Measurements from ENCODE around the gene NADK. TPM values are rescaled to one million over a fixed set of nuclear protein-coding genes. Genes with fewer than 3 reads are reported as not detected.
"Not testable (repeated sequence)": the region's sequence is repeated elsewhere in the genome, so short reads cannot be mapped to it uniquely, and the experiment has no call there.

The NADK gene
- total RNA-seq, 6 experiments from 2014 or later: 80.3 to 143 (median 100) TPM

DNA sequence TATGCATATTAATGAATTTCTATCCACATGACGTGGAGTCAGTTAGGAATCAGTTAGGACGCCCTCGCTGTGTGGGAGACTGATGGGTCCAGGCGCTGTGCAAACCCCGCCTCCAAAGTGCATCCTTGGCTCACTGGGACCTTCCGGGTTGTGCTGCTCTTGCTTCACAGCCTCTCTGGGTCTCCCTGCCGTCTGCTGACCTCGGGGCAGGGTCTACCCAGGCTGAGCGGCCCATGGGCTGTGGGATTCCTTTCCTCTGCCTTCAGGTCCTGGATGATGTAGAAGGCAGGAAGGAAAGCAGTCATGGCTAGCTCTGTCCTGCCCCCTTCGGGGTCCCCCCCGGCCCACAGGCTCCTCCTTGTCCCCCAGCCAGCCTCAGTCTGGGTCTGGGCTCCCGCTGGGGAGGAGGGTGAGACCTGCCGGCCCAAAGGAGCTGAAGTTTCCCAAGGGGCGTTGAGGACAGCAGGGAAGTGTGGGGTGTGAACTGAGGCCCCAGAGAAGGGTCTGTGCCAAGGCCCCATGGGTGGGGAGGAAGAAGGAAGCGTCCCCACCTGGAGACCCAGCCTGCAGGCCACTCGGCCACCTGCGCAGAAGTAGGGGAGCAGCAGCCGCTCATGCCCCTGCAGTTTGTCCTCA is 29.5 kb downstream of the NADK start:
- no peak overlapping the region for H3K27ac ChIP-seq

DNA sequence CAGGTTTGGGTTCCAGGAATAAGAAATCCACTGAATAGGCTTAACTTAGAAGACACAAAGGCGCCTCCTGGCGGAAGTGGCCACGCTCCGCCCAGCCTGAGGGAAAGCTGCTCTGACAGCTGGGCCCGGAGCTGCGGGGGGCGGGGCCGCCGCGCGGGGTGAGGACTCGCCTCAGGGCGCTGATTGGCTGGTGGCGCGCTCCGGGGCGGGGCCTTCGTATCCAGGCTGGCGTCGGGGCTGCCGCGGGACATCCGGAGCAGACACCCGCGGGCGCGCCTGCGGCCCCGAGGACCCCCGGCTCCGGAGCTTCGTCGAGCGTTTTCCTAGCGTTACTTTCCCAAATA is 31.7 kb downstream of the NADK start:
- H3K9me3 ChIP-seq; H3K36me3 ChIP-seq; intact Hi-C loops (cut with DNase I); DNase-seq; H3K4me3 ChIP-seq; H3K27me3 ChIP-seq; H3K4me1 ChIP-seq: not testable (repeated sequence)
- H3K27ac ChIP-seq: peak overlapping the region in 2 of 3 donors; percentile 71 to 82
- WGBS (ENCODE audit: insufficient coverage, low coverage, low lambda C conversion rate, missing lambda C conversion rate): no CpG with 5 or more reads among the region's 35 CpGs
- peak; percentile 88 to 96 (median 92) for ATAC-seq

More for the DNA sequence above, 29.5 kb downstream of the NADK start:
- H3K9me3 ChIP-seq: no peaks in the 10 kb centered on the region
- intact Hi-C loops (cut with DNase I): no loop called here
- H3K4me3 ChIP-seq: no peak overlapping the region
- H3K27me3 ChIP-seq: no peaks in the 10 kb centered on the region
- TF ChIP-seq POLR2A (IDR thresholded peaks at IDR 0.05): no peak
- TF ChIP-seq, protein P1, sequence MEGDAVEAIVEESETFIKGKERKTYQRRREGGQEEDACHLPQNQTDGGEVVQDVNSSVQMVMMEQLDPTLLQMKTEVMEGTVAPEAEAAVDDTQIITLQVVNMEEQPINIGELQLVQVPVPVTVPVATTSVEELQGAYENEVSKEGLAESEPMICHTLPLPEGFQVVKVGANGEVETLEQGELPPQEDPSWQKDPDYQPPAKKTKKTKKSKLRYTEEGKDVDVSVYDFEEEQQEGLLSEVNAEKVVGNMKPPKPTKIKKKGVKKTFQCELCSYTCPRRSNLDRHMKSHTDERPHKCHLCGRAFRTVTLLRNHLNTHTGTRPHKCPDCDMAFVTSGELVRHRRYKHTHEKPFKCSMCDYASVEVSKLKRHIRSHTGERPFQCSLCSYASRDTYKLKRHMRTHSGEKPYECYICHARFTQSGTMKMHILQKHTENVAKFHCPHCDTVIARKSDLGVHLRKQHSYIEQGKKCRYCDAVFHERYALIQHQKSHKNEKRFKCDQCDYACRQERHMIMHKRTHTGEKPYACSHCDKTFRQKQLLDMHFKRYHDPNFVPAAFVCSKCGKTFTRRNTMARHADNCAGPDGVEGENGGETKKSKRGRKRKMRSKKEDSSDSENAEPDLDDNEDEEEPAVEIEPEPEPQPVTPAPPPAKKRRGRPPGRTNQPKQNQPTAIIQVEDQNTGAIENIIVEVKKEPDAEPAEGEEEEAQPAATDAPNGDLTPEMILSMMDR (IDR thresholded peaks at IDR 0.05): no peak
- H3K36me3 ChIP-seq: peaks cover 0 to 18% (median 2%) of the 10 kb centered on the region in 4 donors
- H3K4me1 ChIP-seq: peaks cover 0 to 4% (median 0%) of the 10 kb centered on the region in 4 donors
- no CpG with 5 or more reads among the region's 18 CpGs for WGBS (ENCODE audit: insufficient coverage, low coverage, low lambda C conversion rate, missing lambda C conversion rate)
- DNase-seq: peak in 2 of 3 donors; percentile 23 to 45
- no peak for ATAC-seq

DNA sequence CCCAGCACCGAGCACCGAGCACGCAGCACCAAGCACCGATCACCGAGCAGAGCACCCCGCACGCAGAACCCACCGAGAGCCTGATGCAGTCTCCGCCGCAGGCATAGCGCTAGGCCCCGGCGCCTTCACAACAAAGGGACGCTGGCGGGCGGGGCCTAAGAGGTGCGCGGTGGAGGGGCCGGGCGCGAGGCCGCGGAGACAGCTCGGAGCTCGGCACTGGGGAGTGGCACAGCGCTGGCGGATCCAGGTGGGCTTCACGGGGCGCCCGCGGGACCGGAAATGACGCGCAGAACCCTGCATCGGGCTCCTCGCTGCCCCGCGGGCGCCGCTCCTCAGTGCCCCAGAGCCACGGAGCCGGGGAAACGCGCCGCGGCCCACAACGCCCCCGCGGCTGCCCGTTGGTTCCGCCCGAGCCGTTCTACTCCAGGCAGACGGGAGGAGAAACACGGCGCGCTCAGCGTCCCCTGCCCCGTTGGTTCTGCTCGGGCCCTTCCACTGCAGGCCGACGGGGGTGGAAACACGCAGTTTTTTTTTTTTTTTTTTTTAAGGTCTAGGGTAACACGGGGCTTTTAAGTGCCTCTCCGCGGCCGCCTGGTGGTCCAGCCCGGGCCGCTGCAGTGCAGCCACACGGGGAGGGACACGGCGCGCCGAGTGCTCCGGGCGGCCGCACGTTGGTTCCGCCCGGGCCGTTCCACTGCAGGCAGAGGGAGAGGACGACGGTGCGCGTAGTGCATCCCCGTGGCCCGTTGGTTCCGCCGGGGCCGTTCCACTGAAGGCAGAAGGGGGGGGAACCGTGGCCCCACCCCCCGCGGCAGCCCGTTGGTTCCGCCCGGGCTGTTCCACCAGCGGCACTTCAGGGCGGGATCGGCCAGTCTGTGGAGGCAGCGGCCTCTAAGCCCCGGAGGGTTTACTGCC is 32.4 kb downstream of the NADK start:
- peak; percentile 36 for TF ChIP-seq POLR2A (IDR thresholded peaks at IDR 0.05)
- TF ChIP-seq, protein P1 (IDR thresholded peaks at IDR 0.05): peak in 1 of 4 donors; percentile 65
- H3K36me3 ChIP-seq; H3K9me3 ChIP-seq; H3K27me3 ChIP-seq; intact Hi-C loops (cut with DNase I); H3K4me1 ChIP-seq: not testable (repeated sequence)
- peak; percentile 87 to 96 (median 90) for ATAC-seq
- DNase-seq: peak; percentile 75 to 82 (median 80)
- Histone ChIP-seq H3K27ac (peak overlapping the region in 2 of 3 donors; percentile 71 to 82), H3K4me3 (peak overlapping the region in 1 of 3 donors; percentile 29)
- WGBS (ENCODE audit: insufficient coverage, low coverage, low lambda C conversion rate, missing lambda C conversion rate): 0% methylated on average over 15 of the region's 101 CpGs

DNA sequence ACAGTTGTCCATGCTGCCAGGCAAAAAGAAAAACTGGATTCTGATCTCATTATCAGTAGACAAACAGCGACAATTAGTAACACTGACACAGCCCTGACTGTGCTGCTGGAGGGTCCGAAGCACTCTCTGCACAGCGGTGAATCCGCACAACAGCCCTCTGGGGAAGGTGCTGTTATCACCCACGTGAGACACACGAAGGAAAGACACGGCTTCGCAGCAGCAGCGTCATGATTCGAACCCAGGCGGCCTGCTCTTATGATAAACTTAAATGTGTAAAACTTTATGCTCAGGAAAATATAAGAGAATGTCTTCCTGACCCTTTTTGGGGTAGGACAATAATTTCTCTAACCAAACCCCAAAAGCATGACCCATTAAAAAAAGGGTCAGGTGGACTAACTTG is 35.7 kb downstream of the NADK start:
- H3K27me3 ChIP-seq; H3K4me1 ChIP-seq; ATAC-seq; H3K4me3 ChIP-seq; intact Hi-C loops (cut with DNase I); H3K36me3 ChIP-seq; H3K27ac ChIP-seq; H3K9me3 ChIP-seq: not testable (repeated sequence)
- peak in 1 of 3 donors; percentile 22 for DNase-seq
- 81% methylated on average over 6 of the region's 11 CpGs for WGBS (ENCODE audit: insufficient coverage, low coverage, low lambda C conversion rate, missing lambda C conversion rate)

DNA sequence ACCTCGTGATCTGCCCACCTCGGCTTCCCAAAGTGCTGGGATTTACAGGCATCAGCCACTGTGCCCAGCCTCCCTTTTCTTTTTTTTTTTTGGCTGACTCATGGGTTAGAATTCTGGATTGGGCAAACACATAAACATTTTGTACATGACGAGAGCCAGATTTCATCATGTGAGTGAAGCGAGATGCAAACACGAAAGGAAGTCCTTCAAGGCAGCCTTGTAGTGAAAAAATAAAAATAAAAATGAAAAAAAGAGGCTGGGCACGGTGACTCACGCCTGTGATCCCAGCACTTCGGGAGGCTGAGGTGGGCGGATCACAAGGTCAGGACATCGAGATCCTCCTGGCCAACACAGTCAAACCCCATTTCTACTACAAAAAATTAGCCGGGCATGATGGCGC is 37.3 kb downstream of the NADK start:
- H3K9me3 ChIP-seq; intact Hi-C loops (cut with DNase I); H3K4me3 ChIP-seq; H3K4me1 ChIP-seq; H3K36me3 ChIP-seq; H3K27ac ChIP-seq; ATAC-seq; H3K27me3 ChIP-seq; DNase-seq: not testable (repeated sequence)
- WGBS (ENCODE audit: insufficient coverage, low coverage, low lambda C conversion rate, missing lambda C conversion rate): 76% methylated on average over 7 of the region's 12 CpGs

DNA sequence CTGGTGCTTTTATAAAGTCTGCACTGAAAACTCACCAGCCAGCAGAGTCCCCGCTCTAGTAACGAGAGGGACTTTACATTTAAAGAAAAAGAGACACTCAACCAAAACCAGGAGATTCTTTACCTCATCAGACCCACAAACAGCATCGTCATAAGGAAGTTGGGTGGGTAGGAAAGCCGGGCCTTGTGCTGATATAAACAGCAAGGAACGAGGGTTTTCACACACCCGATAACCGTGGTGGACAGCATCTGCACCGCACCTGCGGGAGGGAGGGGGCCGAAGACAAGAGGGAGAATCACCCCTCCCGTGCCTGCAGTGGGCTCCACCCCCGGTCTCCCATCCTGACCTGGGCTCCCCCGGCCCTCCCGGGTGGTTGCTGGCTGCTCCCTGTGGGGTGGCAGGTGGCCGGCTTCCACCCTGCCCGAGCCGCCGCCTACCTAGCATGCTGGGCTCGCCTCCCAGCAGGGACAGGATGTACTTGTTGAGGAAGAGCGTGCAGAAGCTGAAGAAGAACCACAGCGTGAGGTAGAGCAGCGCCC is 39.4 kb downstream of the NADK start:
- H3K9me3 ChIP-seq; H3K4me1 ChIP-seq; H3K27ac ChIP-seq; intact Hi-C loops (cut with DNase I); H3K36me3 ChIP-seq; DNase-seq; H3K4me3 ChIP-seq; H3K27me3 ChIP-seq: not testable (repeated sequence)
- no CpG with 5 or more reads among the region's 22 CpGs for WGBS (ENCODE audit: insufficient coverage, low coverage, low lambda C conversion rate, missing lambda C conversion rate)
- ATAC-seq: peak in 2 of 4 donors; percentile 20 to 35

DNA sequence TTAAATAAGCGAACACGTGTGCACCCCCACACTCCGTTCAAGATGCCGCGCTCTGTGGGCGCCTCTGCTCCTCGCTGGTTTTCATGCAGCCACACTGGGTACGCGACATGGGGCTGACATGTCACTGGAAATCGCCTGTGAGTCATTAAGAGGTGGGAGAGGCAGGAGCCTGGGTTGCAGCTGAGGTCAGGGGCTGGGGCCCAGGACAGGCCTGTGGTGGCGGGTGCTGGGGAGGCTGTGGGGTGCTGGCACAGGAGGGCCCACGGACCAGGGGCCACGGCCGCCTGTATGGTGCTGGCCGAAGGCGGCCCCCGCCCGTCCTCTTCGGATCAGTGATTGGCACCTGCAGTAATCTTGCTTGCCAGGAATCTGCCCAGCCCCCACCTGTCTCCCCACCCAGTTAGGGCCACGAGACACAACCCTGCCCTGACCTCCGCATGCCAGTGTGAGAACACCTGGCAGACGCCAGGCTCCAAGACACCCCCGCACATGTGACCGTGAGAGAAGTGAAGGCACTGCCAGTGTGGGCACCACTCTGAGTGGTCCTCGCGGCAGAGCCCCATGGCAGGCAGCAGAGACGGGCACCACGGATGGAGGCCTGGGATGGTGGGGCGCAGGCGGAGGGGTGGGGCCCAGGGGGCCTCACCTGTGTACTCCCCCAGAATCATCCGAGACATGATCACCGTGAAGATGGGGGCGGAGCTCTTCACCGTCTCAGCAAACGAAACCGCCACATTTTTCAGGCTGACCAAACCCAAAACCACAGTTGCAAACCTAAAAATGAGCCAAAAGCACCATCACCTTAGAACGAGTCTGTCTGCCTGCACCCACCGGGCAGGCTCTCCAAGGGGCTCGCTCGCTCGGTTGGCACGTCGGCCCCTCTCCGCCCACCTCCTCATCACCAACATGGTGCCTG is 40.3 kb downstream of the NADK start:
- H3K27me3 ChIP-seq; H3K9me3 ChIP-seq; H3K4me1 ChIP-seq; H3K27ac ChIP-seq; H3K36me3 ChIP-seq; DNase-seq; H3K4me3 ChIP-seq; intact Hi-C loops (cut with DNase I): not testable (repeated sequence)
- 93% methylated on average over 5 of the region's 44 CpGs for WGBS (ENCODE audit: insufficient coverage, low coverage, low lambda C conversion rate, missing lambda C conversion rate)
- peak in 3 of 4 donors; percentile 22 to 47 (median 36) for ATAC-seq
